Measurements from ENCODE around the gene OR13C4. TPM values are rescaled to one million over a fixed set of nuclear protein-coding genes. Genes with fewer than 3 reads are reported as not detected.
"Not testable (repeated sequence)": the region's sequence is repeated elsewhere in the genome, so short reads cannot be mapped to it uniquely, and the experiment has no call there.

The OR13C4 gene
- total and polyA plus RNA-seq, 2 of the 4 experiments (the other 2 are of a cell fraction): not detected

GRCh38 chr9:104520241-104520640, 6.8 kb downstream of the OR13C4 start:
- H3K27ac ChIP-seq (ENCODE audit: insufficient read depth, low read length); H2BK15ac ChIP-seq (ENCODE audit: low read depth, low read length); H3K4me2 ChIP-seq (ENCODE audit: low read depth, low read length); H3K4me1 ChIP-seq (ENCODE audit: control insufficient read depth, insufficient read depth, low read length); H3K9me3 ChIP-seq (ENCODE audit: control insufficient read depth, insufficient read depth, low read length); H2BK5ac ChIP-seq (ENCODE audit: low read depth, low read length, poor library complexity, severe bottlenecking); H3K18ac ChIP-seq (ENCODE audit: low read depth, low read length); H2BK20ac ChIP-seq (ENCODE audit: low read depth, low read length); H4K91ac ChIP-seq (ENCODE audit: insufficient read depth, low read depth, low read length); H3K9me1 ChIP-seq (ENCODE audit: insufficient read depth, low read length); DNase-seq; BruUV-seq (replicated peaks); H3K79me1 ChIP-seq (ENCODE audit: low read depth in 1 of 2, low read length in 2 of 2); H3K56ac ChIP-seq (ENCODE audit: extremely low read depth, insufficient read depth, low read length); H3K36me3 ChIP-seq (ENCODE audit: control insufficient read depth, insufficient read depth, low read length); H4K8ac ChIP-seq (ENCODE audit: low read depth in 2 of 2, low read length in 2 of 2); H4K20me1 ChIP-seq (ENCODE audit: insufficient read depth, low read length); H3K14ac ChIP-seq (replicated peaks; ENCODE audit: low read depth, low read length); ATAC-seq (ENCODE audit: low read depth); H2AFZ ChIP-seq (replicated peaks; ENCODE audit: low read length, poor library complexity); H3K9ac ChIP-seq (ENCODE audit: low read depth, low read length); H3K4me3 ChIP-seq (ENCODE audit: insufficient read depth, low read depth, low read length); H3K4ac ChIP-seq (ENCODE audit: low read depth, low read length); in situ Hi-C loops (cut with MboI; ENCODE audit: low sequenced_read_pairs); H2AK9ac ChIP-seq (replicated peaks; ENCODE audit: low read depth, low read length, poor library complexity); H4K5ac ChIP-seq (ENCODE audit: low read depth, low read length); H2AK5ac ChIP-seq (ENCODE audit: low read depth, low read length); dilution Hi-C loops (cut with HindIII; ENCODE audit: low sequenced_read_pairs, unreplicated experiment); H3K23ac ChIP-seq (ENCODE audit: low read depth, low read length); H3K27me3 ChIP-seq (ENCODE audit: control insufficient read depth, insufficient read depth, low read length); POLR2A ChIA-PET (ENCODE audit: unreplicated experiment); intact Hi-C loops (cut with micrococcal nuclease); CTCF ChIA-PET; H2BK120ac ChIP-seq (ENCODE audit: low read depth, low read length): not testable (repeated sequence)
- no CpG with 5 or more reads among the region's 10 CpGs for WGBS, 2 experiments (ENCODE audit: extremely low coverage in 2 of 2, insufficient read length in 1 of 2)

Data from IMR-90 (cell line).